Measurements from ENCODE around the gene CCNJL. TPM values are rescaled to one million over a fixed set of nuclear protein-coding genes. Genes with fewer than 3 reads are reported as not detected.

The CCNJL gene
- total and polyA plus RNA-seq, 2 experiments from 2014 or later, result 8.1 to 10.8 TPM

GRCh38 chr5:160235731-160236130 is 76.6 kb downstream of the CCNJL start:
- 89% methylated on average over 5 of the region's 5 CpGs for WGBS (ENCODE audit: low lambda C conversion rate, missing lambda C conversion rate)
- no peaks in the 10 kb centered on the region for H3K36me3 ChIP-seq (replicated peaks; ENCODE audit: insufficient read depth, low read depth)
- no peaks in the 10 kb centered on the region for H4K20me1 ChIP-seq (ENCODE audit: insufficient read depth, poor library complexity, severe bottlenecking)
- TF ChIP-seq CTCF (IDR thresholded peaks at IDR 0.05; ENCODE audit: poor library complexity) (no peak), EZH2phosphoT487 (IDR thresholded peaks at IDR 0.05; ENCODE audit: low read depth, severe bottlenecking, unreplicated experiment) (no peak), EZH2 (IDR thresholded peaks at IDR 0.05; ENCODE audit: borderline replicate concordance) (no peak)
- H3K9me3 ChIP-seq (ENCODE audit: low read depth), result no peaks in the 10 kb centered on the region
- DNase-seq (ENCODE audit: low spot score), result no peak
- H2AFZ ChIP-seq, result no peak overlapping the region
- H3K27me3 ChIP-seq, result no peaks in the 10 kb centered on the region
- no peaks in the 10 kb centered on the region for H3K9me2 ChIP-seq (replicated peaks; ENCODE audit: insufficient read depth)
- no peaks in the 10 kb centered on the region for H3K79me2 ChIP-seq
- no peak overlapping the region for H3K4me3 ChIP-seq
- H3K27ac ChIP-seq, result no peak overlapping the region
- H3K4me2 ChIP-seq, result no peak overlapping the region
- no peaks in the 10 kb centered on the region for H3K4me1 ChIP-seq (ENCODE audit: insufficient read depth)

- H3K79me2 ChIP-seq, result no peaks in the 10 kb centered on the region
- DNase-seq (ENCODE audit: low spot score), result no peak
- WGBS (ENCODE audit: low lambda C conversion rate, missing lambda C conversion rate), result 93% methylated on average over 5 of the region's 5 CpGs
- no peaks in the 10 kb centered on the region for H3K27me3 ChIP-seq
- H2AFZ ChIP-seq, result no peak overlapping the region
- no peaks in the 10 kb centered on the region for H3K36me3 ChIP-seq (replicated peaks; ENCODE audit: insufficient read depth, low read depth)
- no peaks in the 10 kb centered on the region for H3K9me2 ChIP-seq (replicated peaks; ENCODE audit: insufficient read depth)
- no peak overlapping the region for H3K27ac ChIP-seq
- H3K9me3 ChIP-seq (ENCODE audit: low read depth), result no peaks in the 10 kb centered on the region
- H3K4me2 ChIP-seq, result no peak overlapping the region
- H3K4me1 ChIP-seq (ENCODE audit: insufficient read depth), result no peaks in the 10 kb centered on the region
- H4K20me1 ChIP-seq (ENCODE audit: insufficient read depth, poor library complexity, severe bottlenecking), result no peaks in the 10 kb centered on the region
- TF ChIP-seq CTCF (IDR thresholded peaks at IDR 0.05; ENCODE audit: poor library complexity), result no peak
- TF ChIP-seq EZH2phosphoT487 (IDR thresholded peaks at IDR 0.05; ENCODE audit: low read depth, severe bottlenecking, unreplicated experiment), result no peak
- TF ChIP-seq EZH2 (IDR thresholded peaks at IDR 0.05; ENCODE audit: borderline replicate concordance), result no peak
- no peak overlapping the region for H3K4me3 ChIP-seq
These were observed 79.1 kb downstream of the CCNJL start for GRCh38 chr5:160233215-160233614.

- H3K4me1 ChIP-seq (ENCODE audit: insufficient read depth), result no peaks in the 10 kb centered on the region
- TF ChIP-seq EZH2phosphoT487 (IDR thresholded peaks at IDR 0.05; ENCODE audit: low read depth, severe bottlenecking, unreplicated experiment) (no peak), EZH2 (IDR thresholded peaks at IDR 0.05; ENCODE audit: borderline replicate concordance) (no peak), CTCF (IDR thresholded peaks at IDR 0.05; ENCODE audit: poor library complexity) (no peak)
- H3K4me2 ChIP-seq, result no peak overlapping the region
- no peaks in the 10 kb centered on the region for H3K27me3 ChIP-seq
- H3K9me2 ChIP-seq (replicated peaks; ENCODE audit: insufficient read depth), result no peaks in the 10 kb centered on the region
- no peaks in the 10 kb centered on the region for H3K36me3 ChIP-seq (replicated peaks; ENCODE audit: insufficient read depth, low read depth)
- H3K4me3 ChIP-seq, result no peak overlapping the region
- no peak for DNase-seq (ENCODE audit: low spot score)
- H2AFZ ChIP-seq, result no peak overlapping the region
- H3K79me2 ChIP-seq, result no peaks in the 10 kb centered on the region
- H4K20me1 ChIP-seq (ENCODE audit: insufficient read depth, poor library complexity, severe bottlenecking), result no peaks in the 10 kb centered on the region
- no peak overlapping the region for H3K27ac ChIP-seq
- WGBS (ENCODE audit: low lambda C conversion rate, missing lambda C conversion rate), result 93% methylated on average over 10 of the region's 10 CpGs
- no peaks in the 10 kb centered on the region for H3K9me3 ChIP-seq (ENCODE audit: low read depth)
These were observed 80.5 kb downstream of the CCNJL start for GRCh38 chr5:160231783-160232342.

Data from hepatocyte (in vitro differentiated cells).